ENCODE measurements around the gene CCDC57. TPM values are rescaled to one million over a fixed set of nuclear protein-coding genes. Genes with fewer than 3 reads are reported as not detected.
A peak's percentile ranks its signal among the peaks of the same experiment; 100 is the strongest.

CCDC57 gene
- total and polyA plus RNA-seq, 9 of the 15 experiments (the other 6 are each of a cell fraction or from before 2014, with no cell fraction given), result 0.83 to 36.2 (median 13.6) TPM

DNA sequence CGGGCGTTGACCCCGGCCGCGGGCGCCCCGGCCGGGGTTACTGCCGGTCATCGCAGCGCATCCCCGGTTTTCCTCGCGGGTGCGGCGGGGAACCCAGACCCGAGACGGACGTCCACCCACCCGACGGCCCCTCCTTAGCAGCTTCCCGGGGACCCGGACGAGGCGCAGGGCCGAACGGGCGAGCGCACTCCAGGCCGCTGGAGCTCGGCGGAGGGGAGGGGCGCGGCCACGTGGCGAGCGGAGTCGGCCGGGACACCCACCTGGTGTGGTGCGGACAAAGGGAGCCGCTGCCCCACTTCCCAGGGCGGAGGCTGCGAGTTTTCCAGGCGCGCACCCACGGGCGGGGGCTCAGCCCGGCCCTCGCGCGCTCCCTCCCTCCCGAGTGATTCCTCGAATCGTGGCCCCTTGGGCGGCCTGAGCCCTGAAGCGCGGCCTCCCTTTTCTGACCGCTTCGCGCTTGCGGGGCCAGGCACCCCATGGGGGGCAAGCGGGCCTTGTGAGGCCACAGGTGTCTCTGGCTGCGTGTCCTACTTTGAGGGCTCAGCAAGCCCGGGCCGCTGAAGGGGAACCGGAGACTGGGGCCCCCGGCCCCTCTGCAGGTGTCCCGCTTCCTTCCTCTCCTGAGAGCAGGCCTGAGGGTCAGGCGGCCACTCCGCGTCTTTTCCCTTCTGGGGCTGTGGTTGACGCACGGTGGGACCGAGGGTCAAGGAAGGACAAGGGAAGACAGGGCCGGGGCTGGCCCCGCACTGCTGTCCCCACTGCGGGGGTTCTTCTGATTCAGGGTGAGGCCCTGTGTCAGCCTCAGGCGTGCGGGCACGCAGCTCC lies 113.5 kb downstream of the CCDC57 start (continued):
- TF ChIP-seq NKRF (IDR thresholded peaks at IDR 0.05; ENCODE audit: borderline replicate concordance), result peak; percentile 50; the same call in 1 of the 2 replicates
- no peak for TF ChIP-seq ZFP1 (CRISPR knock-in tag; IDR thresholded peaks at IDR 0.05)
- no peak for TF ChIP-seq MLLT1 (IDR thresholded peaks at IDR 0.05)
- no peak for TF ChIP-seq ZFP91 (CRISPR knock-in tag; IDR thresholded peaks at IDR 0.05)
- no peak for TF ChIP-seq ZNF785 (CRISPR knock-in tag; IDR thresholded peaks at IDR 0.05)
- TF ChIP-seq, protein P1, sequence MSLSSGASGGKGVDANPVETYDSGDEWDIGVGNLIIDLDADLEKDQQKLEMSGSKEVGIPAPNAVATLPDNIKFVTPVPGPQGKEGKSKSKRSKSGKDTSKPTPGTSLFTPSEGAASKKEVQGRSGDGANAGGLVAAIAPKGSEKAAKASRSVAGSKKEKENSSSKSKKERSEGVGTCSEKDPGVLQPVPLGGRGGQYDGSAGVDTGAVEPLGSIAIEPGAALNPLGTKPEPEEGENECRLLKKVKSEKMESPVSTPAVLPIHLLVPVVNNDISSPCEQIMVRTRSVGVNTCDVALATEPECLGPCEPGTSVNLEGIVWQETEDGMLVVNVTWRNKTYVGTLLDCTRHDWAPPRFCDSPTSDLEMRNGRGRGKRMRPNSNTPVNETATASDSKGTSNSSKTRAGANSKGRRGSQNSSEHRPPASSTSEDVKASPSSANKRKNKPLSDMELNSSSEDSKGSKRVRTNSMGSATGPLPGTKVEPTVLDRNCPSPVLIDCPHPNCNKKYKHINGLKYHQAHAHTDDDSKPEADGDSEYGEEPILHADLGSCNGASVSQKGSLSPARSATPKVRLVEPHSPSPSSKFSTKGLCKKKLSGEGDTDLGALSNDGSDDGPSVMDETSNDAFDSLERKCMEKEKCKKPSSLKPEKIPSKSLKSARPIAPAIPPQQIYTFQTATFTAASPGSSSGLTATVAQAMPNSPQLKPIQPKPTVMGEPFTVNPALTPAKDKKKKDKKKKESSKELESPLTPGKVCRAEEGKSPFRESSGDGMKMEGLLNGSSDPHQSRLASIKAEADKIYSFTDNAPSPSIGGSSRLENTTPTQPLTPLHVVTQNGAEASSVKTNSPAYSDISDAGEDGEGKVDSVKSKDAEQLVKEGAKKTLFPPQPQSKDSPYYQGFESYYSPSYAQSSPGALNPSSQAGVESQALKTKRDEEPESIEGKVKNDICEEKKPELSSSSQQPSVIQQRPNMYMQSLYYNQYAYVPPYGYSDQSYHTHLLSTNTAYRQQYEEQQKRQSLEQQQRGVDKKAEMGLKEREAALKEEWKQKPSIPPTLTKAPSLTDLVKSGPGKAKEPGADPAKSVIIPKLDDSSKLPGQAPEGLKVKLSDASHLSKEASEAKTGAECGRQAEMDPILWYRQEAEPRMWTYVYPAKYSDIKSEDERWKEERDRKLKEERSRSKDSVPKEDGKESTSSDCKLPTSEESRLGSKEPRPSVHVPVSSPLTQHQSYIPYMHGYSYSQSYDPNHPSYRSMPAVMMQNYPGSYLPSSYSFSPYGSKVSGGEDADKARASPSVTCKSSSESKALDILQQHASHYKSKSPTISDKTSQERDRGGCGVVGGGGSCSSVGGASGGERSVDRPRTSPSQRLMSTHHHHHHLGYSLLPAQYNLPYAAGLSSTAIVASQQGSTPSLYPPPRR (CRISPR knock-in tag; IDR thresholded peaks at IDR 0.05; ENCODE audit: borderline replicate concordance), result peak; percentile 17; the same call in 1 of the 2 replicates
- no peak for TF ChIP-seq ZSCAN32 (CRISPR knock-in tag; IDR thresholded peaks at IDR 0.05)
- no peak for TF ChIP-seq RBM17 (IDR thresholded peaks at IDR 0.05; ENCODE audit: borderline replicate concordance, low read depth, low read length)
- no peak for TF ChIP-seq E2F3 (CRISPR knock-in tag; IDR thresholded peaks at IDR 0.05)
- no peak for TF ChIP-seq ARID2 (IDR thresholded peaks at IDR 0.05)
- TF ChIP-seq MXD1 (CRISPR knock-in tag; IDR thresholded peaks at IDR 0.05; ENCODE audit: borderline replicate concordance, poor library complexity, severe bottlenecking), result peak; percentile 73
- no peak for TF ChIP-seq SMARCA4 (IDR thresholded peaks at IDR 0.05)
- TF ChIP-seq ZBTB8A (IDR thresholded peaks at IDR 0.05; ENCODE audit: partially characterized antibody), result no peak
- no peak for TF ChIP-seq SRSF7 (optimal IDR thresholded peaks at IDR 0.05; ENCODE audit: low read depth, low read length)
- TF ChIP-seq ZNF311 (CRISPR knock-in tag; IDR thresholded peaks at IDR 0.05), result no peak
- TF ChIP-seq KLF1 (tag; IDR thresholded peaks at IDR 0.05), result peak; percentile 18; the same call in 1 of the 2 replicates
- no peak for TF ChIP-seq ZNF696 (CRISPR knock-in tag; conservative IDR thresholded peaks at IDR 0.05)
